GM12891 (cell line): ENCODE measurements around the gene AHNAK2.

ENCODE experiments used
- DNase-seq: peaks from one replicate; pipeline ENCODE4 v3.0.0; 2011; ENCODE audit warnings: low spot score; ENCODE audit not compliant: insufficient read length
- FAIRE-seq: peaks from 2 replicates; lab custom pipeline; 2011; peaks lifted over from hg19 to GRCh38; lab: Jason Lieb, UNC
- PAX5 ChIP-seq: IDR thresholded peaks from 2 replicates; pipeline ENCODE4 v1.6.1; 2011; ENCODE audit warnings: low read length, moderate library complexity, mild to moderate bottlenecking; ENCODE audit not compliant: insufficient read depth, severe bottlenecking
- POLR2A ChIP-seq: IDR thresholded peaks from 2 replicates; pipeline ENCODE4 v1.6.1; 2011; ENCODE audit warnings: low read depth, low read length, control low read depth
- POLR2AphosphoS5 ChIP-seq: IDR thresholded peaks from 2 replicates; pipeline ENCODE4 v1.6.1; 2011; ENCODE audit warnings: low read depth, low read length, control low read depth
- POU2F2 ChIP-seq: IDR thresholded peaks from 2 replicates; pipeline ENCODE4 v1.6.1; 2011; ENCODE audit warnings: low read depth, mild to moderate bottlenecking, control low read depth, low read length, moderate library complexity
- SPI1 ChIP-seq: IDR thresholded peaks from 2 replicates; pipeline ENCODE4 v1.6.1; 2011; ENCODE audit warnings: low read depth, low read length, control low read depth
- TAF1 ChIP-seq: IDR thresholded peaks from 2 replicates; pipeline ENCODE4 v1.6.1; 2011; ENCODE audit warnings: low read depth, low read length, control low read depth

Gene AHNAK2

DNA sequence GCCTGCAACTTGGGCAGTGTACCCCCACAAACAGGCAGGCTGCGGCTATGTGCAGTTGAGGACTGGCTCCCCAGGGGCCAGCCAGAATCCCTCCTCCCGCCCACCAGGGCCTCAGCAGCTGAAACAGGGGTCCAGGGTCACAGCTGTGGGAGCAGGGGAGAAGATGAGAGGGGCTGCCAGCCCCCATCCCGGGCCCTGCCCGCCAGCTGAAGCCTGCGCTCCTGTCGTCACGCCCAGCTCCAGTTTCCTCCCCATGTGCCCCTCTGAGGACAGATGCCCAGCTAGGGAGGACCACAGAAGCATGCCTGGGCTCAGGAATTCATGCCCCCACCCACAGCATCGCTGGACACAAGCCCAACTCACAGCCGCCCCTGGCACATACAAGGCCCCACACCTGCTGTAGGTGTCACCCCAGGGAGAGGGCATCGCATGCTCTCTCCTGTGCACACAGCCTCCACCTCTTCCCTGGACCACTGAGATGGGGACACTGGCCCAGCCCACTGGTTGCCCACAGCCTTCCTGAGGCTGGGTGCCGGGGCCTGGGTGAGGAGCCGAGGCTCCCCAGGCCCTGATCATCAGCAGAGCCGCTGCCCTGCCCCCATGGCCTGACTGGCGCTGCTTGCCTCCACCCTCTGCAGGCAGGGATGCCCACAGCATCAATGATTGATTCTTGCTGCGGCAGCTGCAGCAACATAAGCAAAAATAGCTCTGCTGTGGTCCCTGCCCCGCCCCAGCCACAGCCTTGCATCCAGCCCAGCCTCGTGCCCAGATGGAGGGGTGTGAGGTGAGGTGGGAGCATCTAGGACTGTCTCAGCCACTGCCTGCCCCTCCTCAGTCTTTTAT lies 3.7 kb upstream of the AHNAK2 start:
- no peak for FAIRE-seq
- DNase-seq = no peak
- TF ChIP-seq SPI1 = no peak
- TF ChIP-seq POU2F2 = no peak
- TF ChIP-seq POLR2AphosphoS5 = no peak

DNA sequence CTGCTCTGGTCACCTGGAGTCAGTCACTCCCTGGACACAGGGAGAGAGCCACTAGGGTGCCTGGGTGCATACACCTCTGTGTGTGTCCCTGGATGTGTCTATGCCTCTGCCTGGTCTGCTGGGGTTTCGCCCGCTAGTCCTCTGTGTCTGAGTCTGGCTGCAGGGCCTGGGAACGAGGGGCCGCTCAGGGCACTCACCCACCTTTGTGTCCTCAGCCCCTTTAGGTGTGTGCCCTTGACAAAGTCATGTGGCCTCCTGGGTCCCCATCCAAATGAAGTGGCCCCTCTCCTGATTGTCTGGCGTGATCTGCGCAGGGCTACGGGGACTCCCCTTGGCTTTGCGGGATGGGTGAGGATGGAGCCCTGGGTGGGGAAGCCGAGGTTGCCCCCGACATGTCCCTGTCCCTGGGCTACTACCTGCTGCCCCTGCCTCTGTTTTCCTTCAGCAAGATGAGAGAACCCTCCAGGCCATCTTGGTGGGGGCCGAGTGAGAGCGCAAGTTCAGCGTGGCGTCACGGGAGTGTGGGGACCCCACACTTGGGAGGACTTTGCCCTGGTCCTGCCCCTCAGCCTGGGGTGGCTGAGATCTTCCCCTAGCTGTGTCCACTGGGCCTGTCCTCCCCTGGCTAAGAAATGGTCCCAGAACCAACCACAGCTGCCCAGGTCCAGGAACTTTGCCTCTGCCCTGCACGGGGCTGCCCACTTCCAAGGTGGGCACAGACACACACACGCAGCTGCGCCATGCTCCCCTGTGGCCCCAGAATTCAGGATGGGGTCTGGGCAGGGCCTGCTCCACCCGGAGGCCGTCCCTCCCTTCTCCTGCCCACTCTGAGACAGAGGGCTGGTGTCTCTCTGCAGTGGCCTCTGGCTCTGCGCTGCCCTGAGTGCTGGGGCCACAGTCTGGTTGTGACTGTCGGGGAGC lies 2.7 kb upstream of the AHNAK2 start:
- FAIRE-seq (no peak), DNase-seq (no peak)
- no peak for TF ChIP-seq POU2F2
- no peak for TF ChIP-seq PAX5
- no peak for TF ChIP-seq POLR2AphosphoS5
- no peak for TF ChIP-seq TAF1
- TF ChIP-seq SPI1 = no peak
- TF ChIP-seq POLR2A = no peak

DNA sequence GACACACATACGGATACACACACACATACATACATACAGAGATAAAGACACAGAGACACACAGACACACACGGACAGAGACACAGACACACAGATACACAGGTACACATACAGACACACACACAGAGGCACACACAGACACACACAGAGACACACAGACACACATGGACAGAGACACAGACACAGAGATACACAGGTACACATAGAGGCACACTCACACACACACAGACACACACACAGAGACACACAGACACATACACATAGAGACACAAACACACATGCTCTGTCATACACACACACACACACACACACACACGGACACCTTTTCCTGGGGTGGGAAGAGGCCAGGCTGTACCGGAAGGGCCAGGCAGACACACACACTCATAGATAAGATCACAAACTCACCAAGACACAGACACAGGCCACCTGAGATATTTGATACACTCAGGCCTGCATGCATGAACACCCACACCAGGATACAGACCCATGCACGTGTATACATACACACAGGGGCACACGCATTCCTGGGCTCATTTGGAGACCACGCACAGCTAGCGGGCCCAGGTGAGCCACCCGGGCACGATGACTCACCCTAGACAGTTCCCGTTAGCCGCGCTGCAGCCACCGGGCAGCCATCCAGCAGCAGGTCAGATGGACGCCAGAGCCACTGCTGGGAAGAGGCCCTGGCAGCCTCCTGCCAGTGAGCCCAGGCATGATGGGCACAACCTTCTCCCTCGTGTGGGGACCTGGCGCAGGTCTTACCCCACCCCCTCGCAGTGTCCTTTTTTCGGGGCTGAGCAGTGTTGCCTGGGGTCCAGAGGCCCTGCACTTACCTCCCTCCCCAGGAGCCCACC lies 1.8 kb upstream of the AHNAK2 start:
- TF ChIP-seq TAF1 (no peak), POLR2AphosphoS5 (no peak), POU2F2 (no peak), PAX5 (no peak), POLR2A (no peak), SPI1 (no peak)
- DNase-seq (no peak), FAIRE-seq (peak; percentile 84)

DNA sequence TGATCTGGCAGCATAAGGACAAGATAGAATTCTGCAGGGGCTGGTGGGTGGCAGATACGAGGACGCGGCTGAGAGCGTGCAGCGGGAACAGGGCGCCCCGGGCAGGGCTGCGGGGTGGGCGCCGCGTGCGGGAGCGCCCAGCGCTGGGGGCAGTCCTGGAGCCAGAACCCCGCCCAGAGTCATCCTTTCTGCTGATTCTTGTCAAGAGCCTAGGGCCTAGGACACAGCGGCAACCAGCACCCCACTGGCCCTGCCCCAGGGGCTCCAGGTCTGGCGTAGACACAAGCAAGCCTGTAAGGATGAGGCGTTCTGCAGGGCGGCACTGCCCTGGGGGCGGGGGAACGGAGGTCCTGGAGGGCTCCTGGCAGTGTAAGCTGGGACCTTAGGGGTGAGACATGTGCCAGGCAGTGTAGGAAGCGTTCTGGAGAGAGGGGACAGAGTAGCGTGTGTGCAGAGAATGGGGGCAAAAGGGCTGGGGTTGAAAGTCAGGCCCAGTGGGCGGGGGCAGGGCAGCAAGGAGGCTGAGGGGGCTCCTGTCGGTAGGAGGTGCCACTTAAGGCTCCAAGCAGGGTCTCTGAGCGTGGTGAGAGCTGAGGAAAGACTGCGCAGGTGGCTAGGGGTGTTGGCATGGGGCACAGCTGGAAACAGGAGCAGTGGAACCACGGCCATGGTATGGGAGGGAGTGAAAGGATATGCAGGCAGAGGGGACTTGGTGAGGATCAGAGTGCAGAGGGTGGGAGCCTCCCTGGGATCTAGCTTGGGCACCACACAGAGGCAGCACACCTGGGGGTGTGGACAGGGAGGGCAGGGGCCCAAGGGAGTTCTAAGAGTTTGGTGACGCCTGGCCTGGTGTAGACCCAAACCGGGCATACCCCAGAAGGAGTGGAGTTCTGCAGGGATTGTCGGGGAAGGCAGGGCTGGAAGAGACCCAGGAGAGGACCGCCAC lies 845 bp upstream of the AHNAK2 start:
- no peak for TF ChIP-seq POLR2A
- no peak for TF ChIP-seq PAX5
- TF ChIP-seq POU2F2 = no peak
- TF ChIP-seq POLR2AphosphoS5 = no peak
- no peak for TF ChIP-seq TAF1
- no peak for TF ChIP-seq SPI1
- no peak for FAIRE-seq
- no peak for DNase-seq

DNA sequence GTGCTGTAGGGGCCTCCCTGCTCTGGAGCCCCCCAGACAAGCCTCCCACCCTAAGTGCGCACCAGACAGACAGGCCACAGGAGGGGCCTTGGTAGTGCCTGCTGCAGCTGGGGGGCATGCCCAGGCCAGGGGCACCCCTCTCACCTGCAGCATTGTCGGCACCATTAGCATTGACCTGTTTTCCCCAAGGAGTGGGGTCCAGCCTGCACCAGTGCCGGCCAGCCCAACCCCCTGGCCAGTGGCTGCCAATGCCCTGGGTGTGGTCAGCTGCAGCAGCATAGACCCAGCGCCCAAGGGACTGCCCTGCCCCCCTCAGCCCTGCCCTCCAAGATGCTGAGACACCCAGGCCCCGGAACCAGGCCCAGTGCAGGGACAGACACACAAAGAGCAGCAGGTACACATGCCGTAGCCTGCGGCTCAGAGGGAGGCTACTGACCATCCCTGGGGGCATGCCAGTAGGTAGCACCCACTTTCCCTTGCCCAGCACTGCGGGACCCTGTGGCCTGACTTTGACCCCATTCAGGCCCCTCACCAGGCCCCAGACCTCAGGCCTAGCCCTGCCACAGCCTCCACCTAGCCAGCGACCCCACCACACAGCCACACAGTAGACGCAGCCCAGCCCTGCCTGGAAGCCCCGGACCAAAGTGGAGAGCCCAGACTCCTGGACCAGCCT lies 1.0 kb downstream of the AHNAK2 start:
- TF ChIP-seq TAF1 (no peak), SPI1 (no peak), PAX5 (no peak), POLR2A (no peak), POLR2AphosphoS5 (no peak)
- DNase-seq = no peak
- FAIRE-seq = no peak

DNA sequence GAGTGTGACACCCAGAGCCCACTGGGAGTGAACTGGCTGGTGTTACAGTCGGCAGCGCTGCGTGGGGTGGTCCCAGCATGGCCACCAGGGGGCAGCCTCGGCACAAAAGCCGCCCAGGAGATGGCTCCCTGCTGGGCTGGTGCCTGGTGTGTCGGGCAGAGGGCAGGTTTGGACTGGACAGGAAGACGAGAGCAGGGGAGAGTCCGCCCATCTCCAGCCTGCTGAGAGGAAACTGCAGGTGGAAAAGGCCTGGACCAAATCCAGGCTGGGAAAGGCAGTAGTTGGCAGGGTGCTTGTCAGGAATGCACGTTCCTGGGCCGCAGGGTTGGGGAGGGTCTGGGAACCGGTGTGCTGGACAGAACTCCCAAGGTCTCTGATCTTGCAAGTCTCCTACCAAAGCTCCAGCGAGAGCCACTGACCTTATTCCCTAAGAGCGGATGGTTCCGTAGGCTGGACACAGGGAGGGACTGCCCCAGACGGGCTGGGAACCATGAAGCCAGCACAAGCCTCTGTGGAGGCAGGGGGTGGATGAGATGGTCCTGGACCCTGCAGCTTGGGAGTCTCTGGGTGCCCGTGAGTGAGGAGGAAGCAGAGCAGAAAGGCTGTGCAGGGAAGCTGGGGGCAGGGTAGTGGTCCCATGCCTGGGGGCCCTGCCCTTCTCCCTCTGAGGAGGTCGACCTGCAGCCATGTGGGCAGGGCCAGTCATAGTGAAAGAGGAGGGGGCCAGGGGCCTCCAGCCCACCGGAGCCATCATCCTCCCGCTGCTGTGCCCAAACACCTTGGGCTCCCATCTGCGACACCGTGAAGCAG lies 1.8 kb downstream of the AHNAK2 start:
- FAIRE-seq (peak; percentile 97), DNase-seq (peak; percentile 90)

DNA sequence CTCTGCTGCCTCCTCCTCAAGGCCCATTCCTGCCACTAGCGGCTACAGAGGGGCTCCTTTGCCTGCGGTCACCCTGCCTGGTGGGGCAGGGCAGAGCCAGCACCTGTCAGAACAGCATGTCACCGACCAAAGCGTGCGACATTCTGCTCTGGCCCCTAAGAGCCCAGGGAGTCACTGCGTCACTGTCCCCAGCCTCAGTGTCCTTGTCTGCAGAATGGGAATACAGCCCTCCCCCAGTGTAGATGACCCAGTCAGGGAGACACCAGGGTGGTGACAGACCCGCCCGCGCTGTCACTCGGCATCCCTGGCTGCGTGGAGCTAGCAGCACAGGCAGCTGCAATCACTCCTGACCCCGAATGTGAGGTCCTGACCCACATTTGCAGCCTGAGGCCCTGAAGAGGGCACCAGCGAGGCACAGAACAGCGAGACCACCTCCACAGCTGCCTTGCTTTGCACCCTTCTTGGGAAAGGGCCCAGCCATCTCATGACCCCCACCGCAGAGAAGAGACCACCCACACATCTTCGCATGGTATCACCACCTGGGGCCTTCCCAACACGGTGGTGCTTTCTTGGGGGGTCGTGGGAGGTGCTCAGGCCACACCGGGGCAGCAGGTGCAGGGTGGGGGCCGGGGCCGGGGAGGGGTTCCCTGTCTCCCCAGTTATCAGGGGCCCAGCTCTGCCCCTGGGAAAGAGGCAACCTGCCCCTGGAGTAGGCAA lies 2.5 kb downstream of the AHNAK2 start:
- TF ChIP-seq TAF1 = no peak
- no peak for TF ChIP-seq POLR2A
- FAIRE-seq (no peak), DNase-seq (no peak)

More for the DNA sequence above, 1.8 kb downstream of the AHNAK2 start:
- TF ChIP-seq POLR2A (no peak), POLR2AphosphoS5 (no peak), POU2F2 (no peak), TAF1 (no peak), SPI1 (no peak), PAX5 (no peak)
